Activated naive CD8-positive, alpha-beta T cell treated with anti-CD3 and anti-CD28 coated beads for 36 hours (primary cell): ENCODE measurements around the gene MLYCD. TPM values are rescaled to one million over a fixed set of nuclear protein-coding genes. Genes with fewer than 3 reads are reported as not detected.

Experiments used
- DNase-seq: peaks from one replicate; pipeline ENCODE4 v3.0.0; 2021
- H3K27ac Mint-ChIP-seq: one replicate; pipeline ENCODE4 v1.8.0; 2022; ENCODE audit warnings: mild to moderate bottlenecking, moderate library complexity, mixed read lengths
- H3K27me3 Mint-ChIP-seq: one replicate; pipeline ENCODE4 v1.8.0; 2022; ENCODE audit warnings: mild to moderate bottlenecking, mixed read lengths
- H3K36me3 Mint-ChIP-seq: one replicate; pipeline ENCODE4 v1.8.0; 2021; ENCODE audit warnings: mild to moderate bottlenecking, mixed read lengths
- H3K4me1 Mint-ChIP-seq: one replicate; pipeline ENCODE4 v1.8.0; 2021; ENCODE audit warnings: mixed read lengths
- H3K4me3 Mint-ChIP-seq: one replicate; pipeline ENCODE4 v1.8.0; 2022; ENCODE audit warnings: mild to moderate bottlenecking, moderate library complexity, mixed read lengths
- H3K9me3 Mint-ChIP-seq: one replicate; pipeline ENCODE4 v1.8.0; 2022; ENCODE audit warnings: mixed read lengths
- total RNA-seq, 2 experiments: library from RNA; stranded (reverse); gene quantifications; one replicate each; pipeline ENCODE4 v1.2.3, GENCODE V29; 2021

MLYCD gene
- total RNA-seq, 2 experiments from 2014 or later = 2.4 TPM

DNA sequence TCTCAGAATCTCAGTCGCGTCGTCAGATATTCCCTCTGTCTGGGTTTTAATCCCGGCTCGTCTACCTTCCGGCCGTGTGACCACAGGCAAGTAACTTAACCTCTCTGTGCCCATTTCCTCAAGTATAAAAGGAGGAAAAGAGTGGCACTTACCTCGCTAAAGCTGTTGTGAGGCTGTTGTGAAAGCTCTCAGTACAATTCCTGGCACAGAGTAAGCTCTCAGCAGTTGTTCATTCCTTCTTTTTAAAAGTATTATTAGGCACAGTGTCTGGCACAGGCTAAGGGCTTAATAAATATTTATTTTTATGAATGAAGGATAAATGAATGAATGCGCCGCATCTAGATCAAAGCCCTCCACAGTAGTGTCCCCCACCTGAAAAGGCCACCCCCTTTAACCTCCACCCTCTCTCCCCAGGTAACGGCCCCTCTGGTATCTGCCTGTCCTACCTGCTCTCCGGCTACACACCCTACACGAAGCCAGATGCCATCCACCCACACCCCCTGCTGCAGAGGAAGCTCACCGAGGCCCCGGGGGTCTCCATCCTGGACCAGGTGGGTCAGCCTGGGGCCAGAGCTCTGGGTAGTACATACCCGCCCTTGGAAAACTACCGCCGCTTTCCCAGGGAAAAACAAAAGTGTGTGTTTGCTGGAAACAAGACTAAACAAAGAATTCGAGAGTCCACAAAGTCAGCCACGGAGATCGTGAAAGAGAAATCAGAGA, 60.1 kb downstream of the MLYCD start:
- Mint-ChIP-seq H3K4me3 (no peak overlapping the region), H3K27me3 (peaks cover 22% of the 10 kb centered on the region), H3K36me3 (no peaks in the 10 kb centered on the region), H3K27ac (no peak overlapping the region), H3K4me1 (peaks cover under 1% of the 10 kb centered on the region), H3K9me3 (no peaks in the 10 kb centered on the region)
- DNase-seq = no peak

GRCh38 chr16:83959656-83960434, 60.9 kb downstream of the MLYCD start:
- no peak overlapping the region for H3K27ac Mint-ChIP-seq
- peaks cover 13% of the 10 kb centered on the region for H3K27me3 Mint-ChIP-seq
- no peaks in the 10 kb centered on the region for H3K4me1 Mint-ChIP-seq
- no peaks in the 10 kb centered on the region for H3K9me3 Mint-ChIP-seq
- no peak for DNase-seq
- no peak overlapping the region for H3K4me3 Mint-ChIP-seq
- H3K36me3 Mint-ChIP-seq = no peaks in the 10 kb centered on the region

DNA sequence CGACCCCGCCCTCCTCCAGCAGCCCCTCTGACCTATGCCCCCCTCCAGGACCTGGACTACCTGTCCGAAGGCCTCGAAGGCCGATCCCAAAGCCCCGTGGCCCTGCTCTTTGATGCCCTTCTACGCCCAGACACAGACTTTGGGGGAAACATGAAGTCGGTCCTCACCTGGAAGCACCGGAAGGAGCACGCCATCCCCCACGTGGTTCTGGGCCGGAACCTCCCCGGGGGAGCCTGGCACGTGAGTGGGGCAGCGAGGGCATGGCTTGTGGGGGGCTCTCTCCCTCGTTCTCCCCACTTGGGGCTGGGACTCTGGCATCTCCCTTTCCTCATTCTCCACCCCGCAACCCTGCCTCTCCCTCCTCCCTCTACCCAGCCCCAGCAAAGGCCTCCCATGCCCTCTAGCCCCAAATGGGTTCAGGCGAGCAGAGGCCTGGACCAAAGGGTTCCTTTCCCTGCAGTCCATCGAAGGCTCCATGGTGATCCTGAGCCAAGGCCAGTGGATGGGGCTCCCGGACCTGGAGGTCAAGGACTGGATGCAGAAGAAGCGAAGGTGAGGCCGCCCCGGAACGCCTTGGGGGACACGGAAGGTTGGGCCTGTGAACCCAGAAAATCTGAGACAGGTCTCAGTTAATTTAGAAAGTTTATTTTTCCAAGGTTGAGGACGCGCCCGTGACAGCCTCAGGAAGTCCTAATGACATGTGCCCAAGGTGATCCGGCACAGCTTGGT, 61.8 kb downstream of the MLYCD start:
- H3K4me3 Mint-ChIP-seq = no peak overlapping the region
- no peaks in the 10 kb centered on the region for H3K36me3 Mint-ChIP-seq
- H3K27me3 Mint-ChIP-seq = peaks cover 5% of the 10 kb centered on the region
- H3K4me1 Mint-ChIP-seq = no peaks in the 10 kb centered on the region
- H3K9me3 Mint-ChIP-seq = no peaks in the 10 kb centered on the region
- DNase-seq = no peak
- H3K27ac Mint-ChIP-seq = no peak overlapping the region

- Mint-ChIP-seq H3K27ac (no peak overlapping the region), H3K4me3 (no peak overlapping the region)
Measured at GRCh38 chr16:83961591-83961990, 62.7 kb downstream of the MLYCD start.

DNA sequence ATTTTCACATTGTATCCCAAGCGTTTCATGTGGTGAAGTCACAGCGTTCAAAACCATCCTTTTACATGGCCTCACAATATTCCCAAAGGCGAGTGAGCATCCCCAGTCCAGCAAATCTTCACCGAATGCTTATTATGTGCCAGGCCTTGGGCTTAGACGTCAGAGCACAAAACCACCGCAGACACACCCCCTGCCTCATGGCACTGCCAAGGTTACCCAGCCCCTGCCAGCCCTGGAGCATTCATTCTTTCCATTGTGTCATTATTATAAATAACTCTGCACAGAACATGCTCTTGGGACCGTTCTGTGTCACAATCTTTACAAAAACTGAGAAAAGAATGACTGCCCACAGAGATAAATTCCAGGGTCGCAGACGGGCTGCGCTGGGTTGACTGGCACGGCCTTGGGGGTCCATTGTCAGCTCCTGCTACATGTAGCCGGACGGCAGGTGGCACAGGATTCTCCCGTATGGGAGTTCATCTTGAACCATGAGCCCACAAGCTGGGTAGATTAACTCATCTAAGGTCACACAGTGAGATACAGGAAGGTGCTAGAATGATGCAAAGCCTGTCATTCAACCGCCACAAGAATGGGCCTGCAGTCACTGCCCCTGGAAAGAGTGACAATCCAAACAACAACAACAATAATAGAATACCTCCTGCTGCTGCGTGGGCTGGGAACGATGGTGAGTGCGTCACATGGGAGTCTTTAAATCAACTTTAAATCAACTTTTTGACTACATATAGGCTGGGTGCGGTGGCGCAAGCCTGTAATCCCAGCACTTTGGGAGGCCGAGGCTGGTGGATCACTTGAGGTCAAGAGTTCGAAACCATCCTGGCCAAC, 64.6 kb downstream of the MLYCD start:
- no peaks in the 10 kb centered on the region for H3K36me3 Mint-ChIP-seq
- no peak for DNase-seq
- no peaks in the 10 kb centered on the region for H3K9me3 Mint-ChIP-seq
- H3K27me3 Mint-ChIP-seq = peaks cover 6% of the 10 kb centered on the region
- no peaks in the 10 kb centered on the region for H3K4me1 Mint-ChIP-seq
- H3K4me3 Mint-ChIP-seq = no peak overlapping the region
- H3K27ac Mint-ChIP-seq = no peak overlapping the region

More at GRCh38 chr16:83961591-83961990, 62.7 kb downstream of the MLYCD start:
- H3K27me3 Mint-ChIP-seq = no peaks in the 10 kb centered on the region
- no peaks in the 10 kb centered on the region for H3K4me1 Mint-ChIP-seq
- DNase-seq = no peak
- H3K9me3 Mint-ChIP-seq = no peaks in the 10 kb centered on the region
- no peaks in the 10 kb centered on the region for H3K36me3 Mint-ChIP-seq

GRCh38 chr16:83964684-83965443, 65.9 kb downstream of the MLYCD start:
- Mint-ChIP-seq H3K4me3 (no peak overlapping the region), H3K9me3 (no peaks in the 10 kb centered on the region), H3K36me3 (no peaks in the 10 kb centered on the region), H3K27ac (no peak overlapping the region), H3K4me1 (no peaks in the 10 kb centered on the region), H3K27me3 (peaks cover 16% of the 10 kb centered on the region)
- DNase-seq = no peak

GRCh38 chr16:83965444-83966152, 66.7 kb downstream of the MLYCD start:
- Mint-ChIP-seq H3K9me3 (no peaks in the 10 kb centered on the region), H3K27ac (no peak overlapping the region), H3K27me3 (peaks cover 23% of the 10 kb centered on the region), H3K4me3 (no peak overlapping the region), H3K36me3 (no peaks in the 10 kb centered on the region), H3K4me1 (no peaks in the 10 kb centered on the region)
- DNase-seq = no peak

- H3K36me3 Mint-ChIP-seq = no peaks in the 10 kb centered on the region
- no peaks in the 10 kb centered on the region for H3K9me3 Mint-ChIP-seq
- peaks cover 29% of the 10 kb centered on the region for H3K27me3 Mint-ChIP-seq
- no peaks in the 10 kb centered on the region for H3K4me1 Mint-ChIP-seq
- H3K27ac Mint-ChIP-seq = no peak overlapping the region
- no peak overlapping the region for H3K4me3 Mint-ChIP-seq
- no peak for DNase-seq
Measured at GRCh38 chr16:83966153-83966696, 67.3 kb downstream of the MLYCD start.

GRCh38 chr16:83967091-83967490, 68.2 kb downstream of the MLYCD start:
- H3K27ac Mint-ChIP-seq = no peak overlapping the region
- no peaks in the 10 kb centered on the region for H3K36me3 Mint-ChIP-seq
- H3K27me3 Mint-ChIP-seq = peaks cover 33% of the 10 kb centered on the region
- no peak for DNase-seq
- H3K4me3 Mint-ChIP-seq = no peak overlapping the region
- no peaks in the 10 kb centered on the region for H3K9me3 Mint-ChIP-seq
- no peaks in the 10 kb centered on the region for H3K4me1 Mint-ChIP-seq

DNA sequence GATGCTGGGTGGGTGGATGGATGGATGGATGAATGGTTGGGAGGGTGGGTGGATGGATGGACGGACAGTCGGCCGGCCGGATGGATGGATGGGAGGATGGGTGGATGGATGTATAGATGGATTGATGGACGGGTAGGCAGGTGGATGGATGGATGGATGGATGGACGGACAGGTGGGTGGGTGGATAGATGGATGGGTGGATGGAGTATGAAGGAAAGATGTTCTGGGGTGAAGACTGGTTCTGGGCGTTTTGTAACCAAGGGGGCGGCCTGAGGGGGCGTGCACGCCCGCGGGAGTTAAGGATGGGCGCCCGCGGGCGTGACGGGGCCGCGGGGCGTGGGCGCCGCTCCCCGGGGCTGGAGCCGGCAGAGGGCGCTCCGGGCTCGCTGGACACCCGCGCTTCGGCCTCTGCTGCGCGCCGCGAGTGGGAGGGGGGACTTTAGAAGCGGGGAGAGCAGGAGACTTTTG, 69.0 kb downstream of the MLYCD start, which contains the start of gene NECAB2:
Gene NECAB2 (plus strand): TSS at position 407 of the 468 bp plus-strand sequence. CDS start 405 bp downstream, outside the sequence.
- no peak within 1 kb of the TSS for H3K27ac Mint-ChIP-seq
- H3K36me3 Mint-ChIP-seq = no peaks in the 10 kb centered on the region
- no peaks in the 10 kb centered on the region for H3K4me1 Mint-ChIP-seq
- no peaks in the 10 kb centered on the region for H3K9me3 Mint-ChIP-seq
- H3K27me3 Mint-ChIP-seq = peaks cover 33% of the 10 kb centered on the region
- H3K4me3 Mint-ChIP-seq = peak within 1 kb of the TSS; percentile 49
- peak; percentile 52 for DNase-seq

DNA sequence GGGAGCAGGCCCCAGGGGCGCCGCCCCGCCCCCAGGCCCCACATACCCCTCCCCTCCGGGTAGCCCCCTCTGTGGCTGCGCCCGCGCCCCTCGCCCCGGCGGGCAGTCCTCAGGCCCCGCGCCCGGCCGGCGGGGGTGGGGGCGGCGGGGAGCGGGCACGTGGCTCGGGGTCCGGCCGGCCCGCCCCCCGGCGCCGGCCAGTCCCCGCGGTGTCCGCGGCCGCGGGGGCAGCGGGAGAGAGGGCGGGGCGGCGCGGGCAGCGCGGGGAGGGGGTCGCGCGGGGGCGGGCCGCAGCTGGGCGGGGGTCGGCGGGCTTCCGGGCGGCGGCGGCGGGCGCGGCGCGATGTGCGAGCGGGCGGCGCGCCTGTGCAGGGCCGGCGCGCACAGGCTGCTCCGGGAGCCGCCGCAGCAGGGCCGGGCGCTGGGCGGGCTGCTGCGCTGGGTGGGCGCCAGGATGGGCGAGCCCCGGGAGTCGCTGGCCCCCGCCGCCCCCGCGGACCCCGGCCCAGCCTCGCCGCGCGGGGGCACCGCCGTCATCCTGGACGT, 69.5 kb downstream of the MLYCD start:
- H3K36me3 Mint-ChIP-seq = no peaks in the 10 kb centered on the region
- H3K4me3 Mint-ChIP-seq = no peak overlapping the region
- no peaks in the 10 kb centered on the region for H3K9me3 Mint-ChIP-seq
- no peaks in the 10 kb centered on the region for H3K4me1 Mint-ChIP-seq
- DNase-seq = no peak
- H3K27me3 Mint-ChIP-seq = peaks cover 33% of the 10 kb centered on the region
- no peak overlapping the region for H3K27ac Mint-ChIP-seq

GRCh38 chr16:83968891-83969649, 70.2 kb downstream of the MLYCD start:
- H3K36me3 Mint-ChIP-seq = no peaks in the 10 kb centered on the region
- no peaks in the 10 kb centered on the region for H3K4me1 Mint-ChIP-seq
- peak overlapping the region; percentile 22 for H3K4me3 Mint-ChIP-seq
- no peaks in the 10 kb centered on the region for H3K9me3 Mint-ChIP-seq
- H3K27me3 Mint-ChIP-seq = peaks cover 33% of the 10 kb centered on the region
- DNase-seq = no peak
- no peak overlapping the region for H3K27ac Mint-ChIP-seq
